ENCODE data around the gene HNRNPLL.
"Not testable (repeated sequence)": the region's sequence is repeated elsewhere in the genome, so short reads cannot be mapped to it uniquely, and the experiment has no call there.

HNRNPLL gene

GRCh38 chr2:38602732-38603401, at the start of gene HNRNPLL:
Gene HNRNPLL, minus strand, starts transcription at chr2:38602928. Its CDS starts 302 bp downstream, at chr2:38602626.
- peak; percentile 95 for DNase-seq

- no peak for DNase-seq
Observed at GRCh38 chr2:38650717-38651116, 48.0 kb upstream of the HNRNPLL start.

GRCh38 chr2:38650012-38650411, 47.3 kb upstream of the HNRNPLL start:
- no peak for DNase-seq

- DNase-seq, result no peak
Observed at GRCh38 chr2:38649176-38649728, 46.5 kb upstream of the HNRNPLL start.

GRCh38 chr2:38648107-38648761, 45.5 kb upstream of the HNRNPLL start:
- DNase-seq, result no peak

GRCh38 chr2:38643683-38644511, 41.2 kb upstream of the HNRNPLL start:
- DNase-seq, result not testable (repeated sequence)

- DNase-seq, result no peak
Observed at GRCh38 chr2:38643021-38643671, 40.4 kb upstream of the HNRNPLL start.

GRCh38 chr2:38642373-38643017, 39.8 kb upstream of the HNRNPLL start:
- not testable (repeated sequence) for DNase-seq

- DNase-seq, result no peak
Observed at GRCh38 chr2:38636069-38636468, 33.3 kb upstream of the HNRNPLL start.

- no peak for DNase-seq
Observed at GRCh38 chr2:38635139-38635538, 32.4 kb upstream of the HNRNPLL start.

- DNase-seq, result no peak
Observed at GRCh38 chr2:38634684-38635083, 32.0 kb upstream of the HNRNPLL start.

- no peak for DNase-seq
Observed at GRCh38 chr2:38633895-38634294, 31.2 kb upstream of the HNRNPLL start.

GRCh38 chr2:38632980-38633379, 30.3 kb upstream of the HNRNPLL start:
- no peak for DNase-seq

- DNase-seq, result no peak
Observed at GRCh38 chr2:38631976-38632375, 29.2 kb upstream of the HNRNPLL start.

GRCh38 chr2:38629684-38630083, 27.0 kb upstream of the HNRNPLL start:
- DNase-seq, result no peak

GRCh38 chr2:38627391-38627790, 24.7 kb upstream of the HNRNPLL start:
- DNase-seq, result no peak

- no peak for DNase-seq
Observed at GRCh38 chr2:38626326-38627035, 23.8 kb upstream of the HNRNPLL start.

- no peak for DNase-seq
Observed at GRCh38 chr2:38622210-38622609, 19.5 kb upstream of the HNRNPLL start.

GRCh38 chr2:38621018-38621417, 18.3 kb upstream of the HNRNPLL start:
- no peak for DNase-seq

GRCh38 chr2:38620282-38620977, 17.7 kb upstream of the HNRNPLL start:
- no peak for DNase-seq

All from activated CD8-positive, alpha-beta memory T cell treated with anti-CD3 and anti-CD28 coated beads, Interleukin-2, amount 50 U/mL, for 4 hours (primary cell).